Muscle of back (tissue), 11 donors: ENCODE results near the gene FGFR3. TPM values are rescaled to one million over a fixed set of nuclear protein-coding genes. Genes with fewer than 3 reads are reported as not detected.

ENCODE experiments used
- DNase-seq, 3 donors: peaks; one replicate each; pipeline versions ENCODE4 v3.0.0 to v3.0.0-alpha.2; 2013
- polyA plus RNA-seq, 10 donors: library from polyadenylated mRNA; unstranded; fragments of 120-200 nt; gene quantifications; one replicate each; pipeline ENCODE4 v1.2.1, GENCODE V29; 2013; ENCODE audit not compliant: insufficient read length in 10 of 10

The FGFR3 gene
- polyA plus RNA-seq, 10 donors: 0.56 to 15.4 (median 1.2) TPM

DNA sequence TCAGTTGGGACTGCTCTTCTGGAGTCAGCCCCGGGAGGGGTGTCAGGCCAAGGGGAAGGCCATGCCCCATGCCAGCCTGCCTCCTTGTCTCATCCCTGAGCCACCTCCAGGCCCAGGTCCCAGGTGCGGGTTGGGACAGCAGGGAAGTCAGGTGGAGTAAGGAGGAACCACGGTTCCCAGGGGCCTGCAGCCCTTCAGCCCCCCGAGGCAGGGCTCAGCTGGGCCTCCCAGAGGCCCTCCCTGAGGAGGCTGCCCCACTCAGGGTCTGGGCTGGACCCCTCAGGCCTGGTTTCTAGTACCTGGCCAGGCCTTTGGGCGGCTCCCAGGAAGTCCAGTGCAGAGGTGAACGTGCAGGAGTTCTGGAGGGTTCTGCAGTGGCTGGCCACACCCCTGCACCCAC, 23.4 kb upstream of the FGFR3 start:
- DNase-seq: no peak

DNA sequence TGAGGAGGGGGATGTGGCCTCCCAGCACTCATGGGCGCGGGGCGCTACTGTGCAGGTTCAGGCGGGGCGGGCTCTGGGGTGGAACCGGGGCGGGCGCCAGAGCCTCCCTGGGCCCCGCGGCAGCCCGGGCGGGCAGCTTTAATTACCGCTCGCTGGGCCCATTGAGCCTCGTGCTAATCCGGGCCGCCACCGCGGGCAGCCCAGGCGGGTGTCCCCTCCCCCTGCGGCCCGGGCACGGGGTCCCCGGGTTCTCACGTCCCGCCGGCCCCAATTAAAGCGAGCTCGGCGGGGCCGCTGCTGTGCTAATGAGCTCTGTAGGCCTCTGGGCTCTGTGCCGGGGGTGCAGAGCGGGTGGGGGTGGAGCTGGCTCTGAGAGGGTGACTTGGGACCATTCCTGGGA, 22.8 kb upstream of the FGFR3 start:
- no peak for DNase-seq

DNA sequence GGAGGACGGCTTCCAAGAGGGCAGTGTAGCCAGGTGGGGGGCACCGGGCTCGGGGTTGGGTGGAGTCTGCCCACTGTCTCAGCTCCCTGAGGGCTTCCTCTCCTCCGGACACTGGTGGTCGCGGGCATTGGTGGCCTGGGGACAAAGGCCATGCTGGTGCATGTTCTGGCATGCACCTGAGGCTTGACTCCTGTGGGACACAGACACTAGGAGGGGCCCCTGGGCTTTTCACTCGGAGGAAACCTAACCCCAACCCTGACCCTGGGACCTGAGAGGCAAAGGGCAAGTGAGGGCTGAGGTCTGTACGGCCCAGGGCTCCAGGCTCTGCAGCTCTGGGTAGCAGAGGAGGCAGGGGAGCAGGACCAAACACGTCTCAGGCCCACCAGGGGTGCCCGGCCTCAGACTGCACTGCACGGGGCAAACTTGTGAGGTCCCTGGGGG, 22.3 kb upstream of the FGFR3 start:
- no peak for DNase-seq

DNA sequence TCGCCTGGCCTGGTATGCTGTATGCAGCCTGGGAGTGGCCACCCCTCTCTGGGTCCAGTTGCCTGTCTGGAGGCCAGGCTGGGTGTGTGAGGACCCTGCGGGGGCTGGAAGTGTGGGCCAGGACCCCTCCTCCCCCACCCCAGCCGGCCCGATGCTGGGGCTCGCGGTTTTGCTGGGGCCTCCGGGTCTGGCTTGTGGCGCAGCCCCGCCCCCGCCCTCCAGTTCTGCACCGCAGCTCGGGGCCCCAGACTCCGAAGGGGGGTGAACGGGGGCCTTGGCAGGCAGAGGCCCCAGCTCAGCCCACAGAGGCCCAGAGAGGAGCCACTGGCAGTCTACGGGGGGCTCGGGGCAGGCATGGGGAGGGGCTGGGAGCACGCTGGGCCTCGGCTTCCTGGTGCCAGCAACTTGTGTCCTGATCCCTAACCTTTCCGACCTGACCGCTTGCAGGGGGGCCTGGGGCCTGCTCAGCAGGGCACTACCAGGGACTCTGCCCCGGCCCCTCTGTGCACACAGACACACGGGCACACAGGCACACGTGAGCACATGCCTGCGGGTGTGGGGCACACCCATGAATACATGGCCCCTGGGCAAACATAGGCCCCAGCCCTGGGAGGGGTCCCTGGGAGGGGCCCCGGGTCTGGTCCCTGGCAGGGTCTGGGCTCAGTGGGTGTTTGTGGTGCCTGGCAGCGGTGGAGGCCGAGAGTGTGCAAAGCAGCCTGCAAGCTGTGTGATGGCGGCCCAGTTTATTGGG, 21.4 kb upstream of the FGFR3 start:
- no peak for DNase-seq

DNA sequence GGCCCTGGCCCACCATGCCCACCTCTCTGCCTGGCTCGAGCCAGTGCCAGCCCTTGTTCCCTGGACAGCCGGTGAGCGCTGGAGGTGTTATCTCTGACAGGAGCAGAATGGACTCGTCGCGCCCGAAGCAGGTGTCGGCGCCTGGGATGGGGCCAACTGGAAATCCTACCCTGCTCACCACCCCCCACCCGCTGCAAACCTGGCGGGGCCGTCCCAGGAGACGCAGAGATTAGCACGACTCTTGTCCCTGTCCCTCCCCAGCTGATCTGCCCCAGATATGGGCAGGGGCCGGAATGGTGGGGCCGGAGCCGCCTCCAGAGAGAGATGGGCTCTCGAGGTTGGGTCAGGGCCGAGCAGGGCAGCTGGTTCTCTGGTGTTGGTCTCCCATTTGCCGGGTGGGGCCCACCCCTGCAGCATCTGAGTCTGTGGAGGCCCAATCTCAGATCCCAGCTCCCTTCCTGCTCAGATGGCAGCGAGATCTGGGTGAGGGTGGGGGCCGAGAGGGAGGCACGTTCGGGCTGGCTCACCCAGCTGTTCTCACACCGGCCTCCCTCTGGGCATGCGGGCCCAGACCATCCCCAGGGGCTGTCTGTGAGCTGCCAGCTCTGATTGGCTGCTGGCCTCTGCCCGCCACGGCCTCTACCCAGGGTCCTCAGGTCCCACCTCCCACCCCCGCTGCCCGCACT, 20.1 kb upstream of the FGFR3 start:
- DNase-seq: no peak

DNA sequence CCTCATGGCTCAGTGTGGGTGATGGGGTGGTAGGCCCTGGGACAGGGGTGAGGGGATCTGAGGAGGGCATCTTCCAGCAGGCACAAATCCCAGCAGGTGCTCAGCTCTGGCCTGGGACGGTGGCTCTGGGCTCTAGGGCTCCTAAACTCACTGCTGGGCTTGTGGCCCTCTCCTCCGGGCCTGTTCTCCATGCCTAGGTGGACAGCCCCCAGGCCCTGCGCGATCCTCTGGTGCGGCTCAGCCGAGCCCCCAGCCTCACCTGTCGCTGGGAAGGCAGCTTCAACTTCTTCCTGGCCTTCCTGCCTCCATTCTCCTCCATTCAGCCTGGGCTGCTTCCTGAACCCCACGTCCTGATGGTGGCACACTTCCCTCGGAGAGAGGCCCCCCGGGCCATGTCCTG, 19.3 kb upstream of the FGFR3 start:
- no peak for DNase-seq

DNA sequence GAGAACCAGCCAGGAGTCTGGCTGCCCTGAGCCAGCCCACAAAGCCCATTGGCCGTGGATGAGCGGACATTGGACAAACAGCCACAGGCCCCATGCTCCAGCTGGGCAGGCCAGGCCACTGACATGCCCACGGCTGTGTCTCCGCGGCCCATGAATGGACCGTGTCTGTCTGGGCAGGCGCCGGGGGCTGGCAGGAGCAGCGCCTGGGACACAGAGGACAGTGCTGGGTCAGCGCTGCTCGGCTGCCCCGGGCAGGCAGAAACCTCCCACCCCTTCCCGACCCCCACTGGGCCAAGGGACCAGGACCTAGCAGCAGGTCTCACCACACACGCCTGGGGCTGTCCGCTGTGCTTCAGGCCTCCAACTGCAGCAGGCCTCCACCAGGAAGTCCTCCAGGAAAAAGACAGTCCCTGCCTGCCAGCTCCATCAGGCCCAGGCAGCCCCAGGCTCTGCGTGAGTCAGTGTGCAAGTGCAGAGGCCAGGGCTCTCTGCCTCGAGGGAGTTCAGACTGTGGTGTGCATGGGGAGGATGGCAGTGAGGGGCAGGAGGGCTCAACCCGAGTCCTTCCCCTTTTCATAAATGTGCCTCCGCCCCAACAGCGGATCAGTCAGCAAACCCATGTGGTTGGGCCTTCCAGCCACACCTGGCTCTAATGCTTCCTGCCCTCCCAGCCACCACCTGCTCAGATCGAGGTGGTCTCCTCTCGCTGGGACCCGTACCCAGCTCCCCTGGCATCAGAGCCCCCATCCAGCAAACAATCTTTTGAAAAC, 17.2 kb upstream of the FGFR3 start:
- no peak for DNase-seq

DNA sequence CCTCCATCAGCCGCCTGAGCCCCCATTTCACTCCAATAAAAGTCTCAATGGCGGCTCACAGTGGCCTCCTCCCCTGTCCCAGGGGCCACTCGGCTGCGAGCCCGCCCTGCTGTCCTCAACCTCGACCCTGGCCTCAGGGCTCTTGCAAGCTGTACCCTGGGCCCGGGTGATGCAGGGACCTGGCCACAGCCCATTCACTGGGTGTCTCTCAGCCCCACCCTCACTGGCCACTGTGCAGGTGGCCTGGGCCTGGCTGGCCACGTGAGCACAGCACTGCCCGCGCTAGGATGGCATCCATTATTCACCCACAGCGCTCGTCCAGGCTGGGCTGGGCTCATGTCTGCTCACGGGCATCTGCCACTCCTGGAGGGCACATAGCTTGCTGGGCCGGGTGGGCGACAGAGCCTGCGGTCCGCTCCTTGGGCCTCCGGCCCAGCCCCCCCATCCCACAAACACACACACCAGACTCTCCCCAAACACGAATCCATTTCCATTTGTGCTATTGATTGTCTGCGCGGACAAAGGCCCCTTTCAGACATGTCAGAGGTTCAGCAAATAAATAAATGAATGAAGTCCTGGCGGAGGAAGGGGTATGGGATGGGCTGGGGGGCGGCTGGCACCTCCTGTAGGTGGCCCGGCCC, 16.5 kb upstream of the FGFR3 start:
- no peak for DNase-seq

DNA sequence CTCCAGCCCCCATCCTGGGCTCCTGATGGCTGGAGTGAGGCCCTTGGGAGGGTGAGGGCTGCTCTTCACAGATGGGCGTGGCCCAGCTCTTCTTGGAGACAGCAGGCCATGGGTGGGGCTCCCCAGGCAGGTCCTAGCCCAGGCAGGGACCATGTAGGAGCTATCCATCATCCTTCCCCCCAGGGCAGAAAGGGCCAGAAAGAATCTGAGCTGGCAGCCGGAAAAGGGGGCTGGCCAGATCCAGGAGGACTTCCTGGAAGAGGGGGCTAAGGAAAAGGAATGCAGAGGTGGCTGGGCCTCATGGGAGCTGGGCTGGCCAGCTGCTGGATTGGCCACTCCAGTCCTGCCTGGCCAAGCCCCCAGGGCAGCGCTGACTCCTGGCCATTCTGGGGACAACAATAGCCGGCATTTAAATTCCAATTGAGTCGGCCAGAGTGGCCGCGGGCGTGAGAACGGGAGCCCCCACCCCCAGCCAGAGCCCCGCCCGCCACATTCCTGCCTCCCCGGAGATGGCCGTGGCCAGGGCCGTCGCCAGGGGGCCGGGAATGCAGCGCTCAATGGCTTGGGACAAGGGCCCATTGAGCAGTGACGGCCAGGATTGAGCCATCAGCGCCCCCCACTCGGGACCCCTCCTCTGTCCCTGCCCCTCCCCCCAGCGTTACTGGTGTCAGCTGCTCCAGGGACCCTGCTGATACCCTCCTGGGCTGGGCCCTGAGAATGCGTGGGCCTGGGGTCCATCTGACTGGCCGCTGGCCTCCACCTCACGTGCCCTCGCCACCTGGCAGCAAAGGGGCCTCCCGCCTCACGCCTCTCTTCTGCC, 15.1 kb upstream of the FGFR3 start:
- no peak for DNase-seq

DNA sequence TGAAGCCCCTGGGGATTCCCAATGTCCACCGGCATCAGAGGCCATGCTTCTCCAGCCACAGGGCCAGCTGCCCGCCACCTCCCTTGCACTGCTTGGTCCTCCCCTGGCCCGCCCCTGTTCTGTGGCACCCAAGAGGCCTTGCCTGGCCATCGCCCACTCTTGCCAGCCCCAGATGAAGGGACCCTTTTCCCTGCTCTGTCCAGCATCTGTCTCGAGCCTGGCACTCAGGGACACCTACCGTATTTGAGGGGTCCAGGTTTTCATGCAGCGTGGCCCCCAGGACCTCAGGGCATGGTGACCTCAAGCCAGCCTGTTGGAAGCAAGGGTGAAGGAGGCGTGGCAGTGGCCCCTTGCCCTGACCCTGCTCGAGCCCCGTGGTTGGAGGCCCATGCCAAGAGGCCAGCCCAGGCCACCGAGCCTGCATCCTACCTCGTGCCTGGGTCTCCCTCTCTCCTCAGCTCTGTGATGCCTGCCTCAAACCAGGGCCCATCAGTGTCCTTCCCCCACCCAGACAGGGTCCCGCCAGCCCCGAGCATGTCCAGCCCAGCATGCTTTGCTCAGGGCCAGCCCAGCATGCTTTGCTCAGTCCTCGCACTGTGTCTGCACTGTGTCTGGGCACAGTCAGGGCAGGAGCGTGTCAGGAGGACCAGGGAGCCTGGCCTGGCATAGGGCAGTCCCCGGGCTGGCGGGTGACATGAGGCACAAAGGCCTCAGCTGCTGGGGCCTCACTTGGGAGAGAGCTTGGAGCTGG, 14.3 kb upstream of the FGFR3 start:
- no peak for DNase-seq

DNA sequence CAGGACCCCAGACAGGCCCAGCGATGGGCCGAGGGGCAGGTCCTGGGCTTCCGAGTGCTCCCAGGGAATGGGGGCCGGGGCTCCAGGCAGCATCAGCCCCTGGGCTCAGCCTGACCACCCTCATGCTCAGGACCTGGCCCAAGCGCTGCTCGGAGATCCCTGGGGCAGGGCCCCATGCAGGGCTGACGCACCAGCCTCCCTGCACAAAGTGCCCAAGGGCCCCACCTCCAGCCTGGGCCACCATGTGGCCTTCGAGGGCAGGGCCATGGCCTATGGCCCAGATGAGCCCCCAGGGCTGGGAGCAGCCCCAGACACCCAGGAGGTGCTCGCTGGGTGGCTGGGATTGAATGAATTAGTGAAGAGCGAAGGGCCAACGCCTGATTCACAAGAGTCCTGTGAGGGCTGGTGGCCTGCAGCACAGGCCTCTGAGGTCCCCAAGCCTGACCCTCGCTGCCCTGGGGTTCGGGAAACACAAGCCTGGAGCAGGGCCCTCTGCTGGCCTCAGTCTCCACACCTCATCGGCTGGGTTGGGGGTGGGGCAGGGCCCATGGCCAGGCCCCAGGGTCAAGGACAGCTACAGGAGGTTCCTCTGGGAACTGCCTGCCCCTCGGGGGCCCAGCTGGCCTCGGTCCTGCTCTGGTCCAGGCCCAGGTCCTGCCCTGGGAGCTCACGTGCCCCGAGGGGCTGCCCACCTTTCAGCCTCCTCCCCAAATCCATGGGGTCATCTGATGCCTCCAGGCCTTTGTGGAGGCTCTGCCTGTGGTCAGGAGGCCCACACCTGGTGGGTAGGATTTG, 13.3 kb upstream of the FGFR3 start:
- no peak for DNase-seq

DNA sequence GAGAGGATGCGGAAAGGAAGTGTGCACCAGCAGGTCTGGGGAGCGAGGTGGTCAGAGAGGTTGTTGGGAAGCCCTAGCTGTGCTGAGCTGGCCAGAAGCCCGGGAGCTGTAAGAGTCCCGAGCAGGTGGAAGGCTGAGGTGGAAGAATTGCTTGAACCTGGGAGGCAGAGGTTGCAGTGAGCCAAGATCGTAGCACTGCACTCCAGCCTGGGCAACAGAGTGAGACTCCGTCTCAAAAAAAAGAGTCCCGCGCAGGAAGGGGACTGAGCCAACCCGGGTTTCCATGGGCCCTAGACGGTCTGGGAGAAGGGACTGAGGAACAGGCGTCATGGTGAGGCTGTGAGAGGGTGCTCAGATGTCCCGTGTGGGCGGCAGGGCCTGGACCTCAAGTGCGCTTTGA, 12.7 kb upstream of the FGFR3 start:
- DNase-seq: no peak

DNA sequence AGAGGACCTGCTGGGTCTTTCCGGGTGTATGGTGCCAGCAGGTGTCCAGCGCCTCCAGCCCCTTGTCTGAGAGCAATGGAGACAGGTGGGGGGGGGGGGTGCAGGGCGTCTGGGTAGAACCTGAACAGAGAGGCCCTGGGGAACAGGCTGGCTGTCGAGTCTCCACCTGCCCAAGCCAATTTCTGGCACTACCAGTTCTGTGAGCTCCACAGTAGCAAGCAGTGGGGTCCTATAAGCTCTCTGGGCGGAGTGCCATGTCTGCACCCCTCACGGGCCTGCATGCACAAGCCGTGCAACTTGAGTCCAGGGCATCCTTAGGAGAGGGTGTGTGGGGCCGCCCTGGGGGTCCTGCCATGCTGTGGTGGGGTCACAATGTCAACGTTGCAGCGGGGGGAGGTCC, 10.1 kb upstream of the FGFR3 start:
- DNase-seq: no peak

DNA sequence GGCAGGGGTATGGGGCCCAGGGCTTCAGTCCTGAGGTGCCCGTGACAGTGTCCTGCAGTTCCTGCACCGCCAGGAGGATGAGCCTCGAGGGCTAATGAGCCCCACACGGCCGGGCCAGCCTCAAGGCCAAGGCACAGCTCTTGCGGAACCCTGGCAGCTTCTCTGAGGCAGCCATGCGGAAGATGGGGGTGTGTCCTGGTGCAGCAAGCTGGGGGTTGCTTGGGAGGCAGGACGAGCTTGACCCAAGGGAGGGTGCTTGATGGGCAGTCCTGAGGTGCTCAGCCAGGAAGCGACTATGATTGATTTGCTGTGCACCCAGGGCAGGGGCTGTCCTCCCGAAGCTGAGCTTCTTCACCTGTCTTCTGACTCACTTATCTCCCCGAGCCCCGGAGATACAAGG, 9.1 kb upstream of the FGFR3 start:
- no peak for DNase-seq

DNA sequence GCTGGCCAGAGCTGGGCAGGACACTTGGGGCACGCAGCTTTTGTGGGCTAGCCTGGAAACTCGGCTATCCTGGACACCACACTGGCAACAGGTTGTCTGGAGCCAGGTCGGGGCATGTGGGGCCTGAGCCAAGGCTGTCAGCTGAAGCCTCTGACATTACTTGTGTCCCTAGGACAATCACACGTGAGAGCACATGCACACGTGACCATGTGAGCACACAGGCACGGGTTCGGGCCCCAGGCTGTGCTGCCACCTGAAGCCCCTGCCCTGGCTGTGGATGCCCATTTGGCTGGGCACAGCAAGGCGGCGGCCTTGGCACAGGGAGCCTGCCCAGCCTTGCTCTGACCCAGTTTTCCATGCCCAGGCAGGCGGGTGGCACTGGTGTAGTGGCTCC, 8.7 kb upstream of the FGFR3 start:
- no peak for DNase-seq

DNA sequence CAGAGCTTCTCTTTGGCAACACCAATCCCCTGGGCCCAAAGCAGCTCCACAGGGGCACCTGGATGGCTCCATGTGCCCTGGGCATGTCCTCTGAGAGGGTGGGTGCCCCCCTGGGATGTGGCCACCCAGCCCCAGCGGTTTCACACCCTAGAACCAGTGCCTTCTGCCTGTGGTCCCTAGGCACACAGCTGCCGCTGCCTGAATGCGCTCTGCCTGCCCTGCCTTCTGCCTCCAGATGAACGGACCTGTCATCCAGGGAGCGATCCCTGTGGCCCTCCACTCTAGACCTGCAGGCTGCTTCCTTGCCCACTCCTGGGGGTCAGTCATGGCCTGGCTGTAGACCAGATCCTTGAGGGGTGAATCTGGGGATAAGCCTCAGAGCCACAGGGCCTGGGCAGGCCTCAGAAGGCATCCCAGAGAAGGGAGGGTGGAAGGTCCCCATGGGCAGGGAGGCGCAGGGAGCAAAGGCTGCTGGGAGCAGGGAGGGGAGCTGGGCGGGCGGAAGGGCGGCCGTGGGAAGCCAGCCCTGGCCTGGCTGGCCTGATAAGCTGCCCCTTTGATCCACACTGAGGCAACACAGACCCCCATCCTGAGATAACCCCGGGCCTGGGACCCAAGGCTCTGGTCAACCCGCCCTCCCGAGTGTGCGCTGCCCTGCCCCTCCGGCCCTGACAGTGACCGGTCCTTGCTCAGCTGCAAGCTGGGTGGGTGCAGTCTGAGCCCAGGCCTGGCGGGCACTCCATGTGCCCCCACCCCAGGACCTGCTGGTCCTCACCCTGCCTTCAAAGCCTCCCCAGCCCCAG, 8.1 kb upstream of the FGFR3 start:
- DNase-seq: no peak

DNA sequence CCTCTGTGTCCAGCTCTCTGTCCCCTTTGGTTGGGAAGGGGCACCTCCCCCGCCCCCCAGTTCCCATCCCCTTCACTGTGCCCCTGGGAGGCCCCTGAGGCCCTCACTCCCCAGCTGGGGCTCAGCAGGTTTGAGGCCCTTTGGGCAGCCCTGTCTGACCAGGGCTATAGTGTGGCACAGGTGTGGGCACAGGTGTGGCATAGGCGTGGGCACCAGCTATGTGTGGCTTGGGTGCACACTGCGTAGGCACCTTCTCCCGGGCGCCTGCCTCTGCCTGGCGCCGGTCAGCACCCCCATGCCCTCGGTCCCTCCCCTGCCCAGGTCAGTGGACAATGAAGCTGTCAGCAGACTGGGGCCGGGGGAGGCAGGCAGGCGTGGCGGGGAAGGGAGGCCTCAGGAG, 7.5 kb upstream of the FGFR3 start:
- no peak for DNase-seq

DNA sequence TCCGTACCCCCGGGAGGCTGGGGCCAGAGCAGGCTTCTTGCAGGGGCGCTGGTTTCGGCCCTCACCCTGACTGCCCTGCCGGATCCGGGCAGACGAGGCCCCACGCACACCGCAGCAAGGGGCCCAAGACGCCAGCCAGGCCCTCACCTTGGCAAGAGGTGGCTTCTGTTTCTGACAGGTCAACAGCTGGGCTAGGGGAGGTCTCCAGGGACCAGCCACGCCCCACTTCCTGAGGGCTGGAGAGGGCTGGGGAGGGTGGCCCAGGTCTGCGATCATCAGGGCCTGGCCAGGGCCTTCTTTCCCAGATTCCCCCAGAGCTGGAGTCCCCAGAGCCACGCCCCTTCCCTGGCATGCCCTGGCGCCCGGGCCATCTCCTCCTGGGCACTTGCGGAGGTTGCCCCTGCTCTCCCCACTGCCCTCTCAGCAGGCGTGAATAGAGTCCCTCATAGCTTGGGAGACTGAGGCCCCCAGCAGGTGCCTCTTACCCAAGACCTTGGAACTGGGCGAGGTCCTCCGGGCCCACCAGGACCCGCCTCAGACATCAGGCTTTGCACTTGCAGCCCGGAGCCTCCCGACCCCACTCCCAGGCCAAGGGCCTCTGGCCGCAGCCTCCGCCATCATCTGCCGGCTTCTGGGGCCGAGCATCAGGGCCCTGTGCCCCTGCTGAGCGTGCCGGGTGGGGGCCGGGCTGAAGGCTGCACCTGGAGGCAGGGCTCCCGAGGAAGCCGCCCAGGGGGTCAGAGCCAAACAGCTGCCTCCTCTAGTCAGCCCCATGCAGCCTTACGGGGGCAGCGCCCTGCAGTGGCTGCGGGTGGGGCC, 6.3 kb upstream of the FGFR3 start:
- DNase-seq: no peak
